Neural progenitor cell (in vitro differentiated cells): ENCODE measurements around the gene FTCD. TPM values are rescaled to one million over a fixed set of nuclear protein-coding genes. Genes with fewer than 3 reads are reported as not detected.

Experiments
- DNase-seq: peaks from one replicate; pipeline ENCODE4 v3.0.0-alpha.2; 2016; ENCODE audit warnings: low spot score
- H2AFZ ChIP-seq: fragments of 200-600 bp; sonication (generic); replicated peaks from 2 replicates; pipeline ENCODE4 v1.6.1; 2016; ENCODE audit warnings: antibody characterized with exemption
- H3F3A ChIP-seq: fragments of 200-600 bp; sonication (generic); 2 replicates; pipeline ENCODE4 v1.6.1; 2016; ENCODE audit warnings: antibody characterized with exemption, low read depth
- H3K27ac ChIP-seq: fragments of 200-600 bp; sonication (generic); 2 replicates; pipeline ENCODE4 v1.5.1; 2016; ENCODE audit warnings: mild to moderate bottlenecking
- H3K27me3 ChIP-seq: fragments of 200-600 bp; sonication (generic); 2 replicates; pipeline ENCODE4 v1.6.1; 2016; ENCODE audit warnings: mild to moderate bottlenecking, moderate library complexity
- H3K36me3 ChIP-seq: fragments of 200-600 bp; sonication (generic); 2 replicates; pipeline ENCODE4 v1.5.1; 2016
- H3K4me1 ChIP-seq: fragments of 200-600 bp; sonication (generic); 2 replicates; pipeline ENCODE4 v1.6.1; 2016; ENCODE audit warnings: mixed run types
- H3K4me2 ChIP-seq: fragments of 200-600 bp; sonication (generic); 2 replicates; pipeline ENCODE4 v1.6.1; 2016
- H3K4me3 ChIP-seq: fragments of 200-600 bp; sonication (generic); 2 replicates; pipeline ENCODE4 v1.5.1; 2016
- H3K79me2 ChIP-seq: fragments of 200-600 bp; sonication (generic); 2 replicates; pipeline ENCODE4 v1.6.1; 2016; ENCODE audit warnings: low read depth
- H3K9ac ChIP-seq: fragments of 200-600 bp; sonication (generic); 2 replicates; pipeline ENCODE4 v1.6.1; 2016
- H3K9me3 ChIP-seq: fragments of 200-600 bp; sonication (generic); 2 replicates; pipeline ENCODE4 v1.5.1; 2016; ENCODE audit warnings: low read depth
- H4K20me1 ChIP-seq: fragments of 200-600 bp; sonication (generic); 2 replicates; pipeline ENCODE4 v1.6.1; 2016; ENCODE audit warnings: low read depth
- H3K27ac Mint-ChIP-seq: 3 replicates; pipeline ENCODE4 v1.8.0; 2021; ENCODE audit warnings: mixed read lengths
- H3K27me3 Mint-ChIP-seq: 2 replicates; pipeline ENCODE4 v1.8.0; 2022; ENCODE audit warnings: low read depth, mild to moderate bottlenecking, inconsistent platforms, moderate library complexity, mixed read lengths; ENCODE audit not compliant: insufficient read depth
- H3K36me3 Mint-ChIP-seq: 3 replicates; pipeline ENCODE4 v1.8.0; 2021; ENCODE audit warnings: mixed read lengths
- H3K4me1 Mint-ChIP-seq: 3 replicates; pipeline ENCODE4 v1.8.0; 2021; ENCODE audit warnings: mixed read lengths
- H3K4me3 Mint-ChIP-seq: 3 replicates; pipeline ENCODE4 v1.8.0; 2021; ENCODE audit warnings: mild to moderate bottlenecking, moderate library complexity, mixed read lengths
- H3K9me3 Mint-ChIP-seq: 3 replicates; pipeline ENCODE4 v1.8.0; 2020; ENCODE audit warnings: mixed read lengths
- EZH2 ChIP-seq: fragments of 200-600 bp; sonication (generic); IDR thresholded peaks from 2 replicates; pipeline ENCODE4 v1.6.1; 2017; ENCODE audit warnings: antibody characterized with exemption, mild to moderate bottlenecking, moderate library complexity
- EZH2phosphoT487 ChIP-seq: fragments of 200-600 bp; sonication (generic); IDR thresholded peaks from 2 replicates; pipeline ENCODE4 v1.6.1; 2017; ENCODE audit warnings: antibody characterized with exemption
- total RNA-seq: library from RNA; depleted of rRNA; stranded (reverse); fragments of >200 nt; gene quantifications from 2 replicates; pipeline ENCODE4 v1.2.3, GENCODE V29; 2015; ENCODE audit warnings: low replicate concordance
- TF ChIP-seq, protein P1 (sequence below): fragments of 200-600 bp; sonication (generic); IDR thresholded peaks from 2 replicates; pipeline ENCODE4 v1.5.1; 2017; ENCODE audit warnings: antibody characterized with exemption, mild to moderate bottlenecking

Gene FTCD
- total RNA-seq, 1 donor from 2014 or later = not detected

GRCh38 chr21:46196733-46197132 lies 41.4 kb upstream of the FTCD start:
- no peaks in the 10 kb centered on the region for H3K9me3 Mint-ChIP-seq
- H3K9ac ChIP-seq = no peak overlapping the region
- H4K20me1 ChIP-seq = no peaks in the 10 kb centered on the region
- no peak overlapping the region for H3K4me2 ChIP-seq
- no peaks in the 10 kb centered on the region for H3K9me3 ChIP-seq
- H3K4me1 ChIP-seq = no peaks in the 10 kb centered on the region
- H3K27ac Mint-ChIP-seq = peak overlapping the region; percentile 73
- H3K79me2 ChIP-seq = no peaks in the 10 kb centered on the region
- no peaks in the 10 kb centered on the region for H3K27me3 Mint-ChIP-seq
- no peak for TF ChIP-seq EZH2
- TF ChIP-seq EZH2phosphoT487 = no peak
- TF ChIP-seq, protein P1, sequence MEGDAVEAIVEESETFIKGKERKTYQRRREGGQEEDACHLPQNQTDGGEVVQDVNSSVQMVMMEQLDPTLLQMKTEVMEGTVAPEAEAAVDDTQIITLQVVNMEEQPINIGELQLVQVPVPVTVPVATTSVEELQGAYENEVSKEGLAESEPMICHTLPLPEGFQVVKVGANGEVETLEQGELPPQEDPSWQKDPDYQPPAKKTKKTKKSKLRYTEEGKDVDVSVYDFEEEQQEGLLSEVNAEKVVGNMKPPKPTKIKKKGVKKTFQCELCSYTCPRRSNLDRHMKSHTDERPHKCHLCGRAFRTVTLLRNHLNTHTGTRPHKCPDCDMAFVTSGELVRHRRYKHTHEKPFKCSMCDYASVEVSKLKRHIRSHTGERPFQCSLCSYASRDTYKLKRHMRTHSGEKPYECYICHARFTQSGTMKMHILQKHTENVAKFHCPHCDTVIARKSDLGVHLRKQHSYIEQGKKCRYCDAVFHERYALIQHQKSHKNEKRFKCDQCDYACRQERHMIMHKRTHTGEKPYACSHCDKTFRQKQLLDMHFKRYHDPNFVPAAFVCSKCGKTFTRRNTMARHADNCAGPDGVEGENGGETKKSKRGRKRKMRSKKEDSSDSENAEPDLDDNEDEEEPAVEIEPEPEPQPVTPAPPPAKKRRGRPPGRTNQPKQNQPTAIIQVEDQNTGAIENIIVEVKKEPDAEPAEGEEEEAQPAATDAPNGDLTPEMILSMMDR = no peak
- no peak overlapping the region for H2AFZ ChIP-seq
- H3K4me3 Mint-ChIP-seq = no peak overlapping the region
- DNase-seq = no peak
- H3K36me3 ChIP-seq = peaks cover 13% of the 10 kb centered on the region
- H3K27me3 ChIP-seq = no peaks in the 10 kb centered on the region
- H3K4me1 Mint-ChIP-seq = no peaks in the 10 kb centered on the region
- H3K36me3 Mint-ChIP-seq = peaks cover 46% of the 10 kb centered on the region
- no peak overlapping the region for H3K27ac ChIP-seq
- no peak overlapping the region for H3K4me3 ChIP-seq
- H3F3A ChIP-seq = no peaks in the 10 kb centered on the region

DNA sequence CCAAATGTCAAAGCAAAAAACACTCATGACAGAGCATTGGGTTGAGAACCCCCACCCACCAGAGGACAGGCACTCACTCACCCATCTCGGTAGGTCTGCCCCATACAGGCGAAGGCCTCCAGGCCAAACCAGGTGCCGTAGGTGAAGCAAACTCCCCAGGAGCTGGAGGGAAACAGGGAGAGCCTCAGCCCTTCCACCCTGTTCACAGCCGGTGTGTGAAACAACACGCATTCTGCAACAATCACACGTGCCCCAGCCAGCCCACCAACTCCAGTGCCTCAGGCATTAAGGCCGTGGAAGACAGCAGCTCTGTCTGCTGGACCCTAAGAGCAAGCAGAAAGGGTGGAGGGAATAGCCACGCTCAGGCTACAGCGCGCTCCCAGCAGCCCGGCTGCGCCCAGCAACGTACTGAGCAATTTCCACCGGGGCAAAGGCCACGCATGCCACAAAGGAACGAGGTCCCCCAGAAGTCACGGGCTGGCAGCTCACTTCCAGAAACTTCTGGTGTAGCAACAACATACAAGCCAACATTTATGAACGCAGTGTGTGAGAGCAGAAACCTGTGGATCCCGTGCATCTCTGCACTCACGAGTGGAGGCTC lies 40.3 kb upstream of the FTCD start:
- no peak overlapping the region for H2AFZ ChIP-seq
- H3K4me3 Mint-ChIP-seq = no peak overlapping the region
- no peaks in the 10 kb centered on the region for H3K27me3 Mint-ChIP-seq
- peaks cover 13% of the 10 kb centered on the region for H3K36me3 ChIP-seq
- no peaks in the 10 kb centered on the region for H3K9me3 ChIP-seq
- no peaks in the 10 kb centered on the region for H3K9me3 Mint-ChIP-seq
- no peak overlapping the region for H3K4me3 ChIP-seq
- no peaks in the 10 kb centered on the region for H3K4me1 ChIP-seq
- H3K4me2 ChIP-seq = no peak overlapping the region
- no peak overlapping the region for H3K27ac ChIP-seq
- no peak overlapping the region for H3K27ac Mint-ChIP-seq
- TF ChIP-seq, protein P1 = no peak
- no peak for TF ChIP-seq EZH2phosphoT487
- no peak for TF ChIP-seq EZH2
- H3K9ac ChIP-seq = peak overlapping the region; percentile 32
- H3F3A ChIP-seq = no peaks in the 10 kb centered on the region
- DNase-seq = no peak
- H3K27me3 ChIP-seq = no peaks in the 10 kb centered on the region
- H3K36me3 Mint-ChIP-seq = peaks cover 44% of the 10 kb centered on the region
- H3K79me2 ChIP-seq = no peaks in the 10 kb centered on the region
- no peaks in the 10 kb centered on the region for H4K20me1 ChIP-seq
- H3K4me1 Mint-ChIP-seq = peaks cover 5% of the 10 kb centered on the region

GRCh38 chr21:46194374-46195334 lies 39.3 kb upstream of the FTCD start:
- Mint-ChIP-seq H3K4me1 (peaks cover 12% of the 10 kb centered on the region), H3K9me3 (no peaks in the 10 kb centered on the region), H3K27ac (peak overlapping the region; percentile 60), H3K36me3 (peaks cover 33% of the 10 kb centered on the region), H3K4me3 (no peak overlapping the region), H3K27me3 (no peaks in the 10 kb centered on the region)
- Histone ChIP-seq H3F3A (no peaks in the 10 kb centered on the region), H4K20me1 (no peaks in the 10 kb centered on the region), H3K4me3 (no peak overlapping the region), H3K4me1 (no peaks in the 10 kb centered on the region), H3K27me3 (no peaks in the 10 kb centered on the region), H3K9me3 (no peaks in the 10 kb centered on the region), H3K4me2 (no peak overlapping the region), H3K27ac (no peak overlapping the region), H2AFZ (no peak overlapping the region), H3K36me3 (peaks cover 8% of the 10 kb centered on the region), H3K79me2 (no peaks in the 10 kb centered on the region), H3K9ac (no peak overlapping the region)
- TF ChIP-seq EZH2phosphoT487 = no peak
- TF ChIP-seq, protein P1 = no peak
- no peak for TF ChIP-seq EZH2
- DNase-seq = no peak
